ENCODE measurements around the gene LIPK.

LIPK gene

GRCh38 chr10:88769384-88769783 is 63.3 kb downstream of the LIPK start:
- Histone ChIP-seq H3K27me3 (ENCODE audit: control insufficient read depth in 2 of 2, insufficient read depth in 2 of 2, low read length in 2 of 2) (no peaks in the 10 kb centered on the region), H3K36me3 (ENCODE audit: control insufficient read depth in 2 of 2, insufficient read depth in 2 of 2, low read length in 2 of 2) (no peaks in the 10 kb centered on the region), H3K9ac (ENCODE audit: low read depth in 1 of 2, low read length in 2 of 2) (no peak overlapping the region), H3K4me3 (ENCODE audit: low read length in 2 of 2) (no peak overlapping the region), H3K9me3 (ENCODE audit: control insufficient read depth in 2 of 2, low read length in 2 of 2) (no peaks in the 10 kb centered on the region), H3K27ac (ENCODE audit: low read depth in 2 of 2, low read length in 2 of 2) (no peak overlapping the region), H3K4me1 (ENCODE audit: control insufficient read depth in 2 of 2, insufficient read depth in 2 of 2, low read length in 2 of 2) (no peaks in the 10 kb centered on the region)

- no peak overlapping the region for H3K27ac ChIP-seq (ENCODE audit: low read depth in 2 of 2, low read length in 2 of 2)
- no peak overlapping the region for H3K9ac ChIP-seq (ENCODE audit: low read depth in 1 of 2, low read length in 2 of 2)
- no peaks in the 10 kb centered on the region for H3K4me1 ChIP-seq (ENCODE audit: control insufficient read depth in 2 of 2, insufficient read depth in 2 of 2, low read length in 2 of 2)
- H3K27me3 ChIP-seq (ENCODE audit: control insufficient read depth in 2 of 2, insufficient read depth in 2 of 2, low read length in 2 of 2): no peaks in the 10 kb centered on the region
- no peaks in the 10 kb centered on the region for H3K36me3 ChIP-seq (ENCODE audit: control insufficient read depth in 2 of 2, insufficient read depth in 2 of 2, low read length in 2 of 2)
- H3K9me3 ChIP-seq (ENCODE audit: control insufficient read depth in 2 of 2, low read length in 2 of 2): no peaks in the 10 kb centered on the region
- no peak overlapping the region for H3K4me3 ChIP-seq (ENCODE audit: low read length in 2 of 2)
Observed at GRCh38 chr10:88781206-88781605, 75.2 kb downstream of the LIPK start.

GRCh38 chr10:88782222-88782621 is 76.2 kb downstream of the LIPK start:
- H3K9me3 ChIP-seq (ENCODE audit: control insufficient read depth in 2 of 2, low read length in 2 of 2): no peaks in the 10 kb centered on the region
- no peak overlapping the region for H3K27ac ChIP-seq (ENCODE audit: low read depth in 2 of 2, low read length in 2 of 2)
- no peak overlapping the region for H3K9ac ChIP-seq (ENCODE audit: low read depth in 1 of 2, low read length in 2 of 2)
- H3K4me3 ChIP-seq (ENCODE audit: low read length in 2 of 2): no peak overlapping the region
- no peaks in the 10 kb centered on the region for H3K4me1 ChIP-seq (ENCODE audit: control insufficient read depth in 2 of 2, insufficient read depth in 2 of 2, low read length in 2 of 2)
- no peaks in the 10 kb centered on the region for H3K27me3 ChIP-seq (ENCODE audit: control insufficient read depth in 2 of 2, insufficient read depth in 2 of 2, low read length in 2 of 2)
- H3K36me3 ChIP-seq (ENCODE audit: control insufficient read depth in 2 of 2, insufficient read depth in 2 of 2, low read length in 2 of 2): no peaks in the 10 kb centered on the region

- Histone ChIP-seq H3K36me3 (ENCODE audit: control insufficient read depth in 2 of 2, insufficient read depth in 2 of 2, low read length in 2 of 2) (no peaks in the 10 kb centered on the region), H3K9me3 (ENCODE audit: control insufficient read depth in 2 of 2, low read length in 2 of 2) (no peaks in the 10 kb centered on the region), H3K27me3 (ENCODE audit: control insufficient read depth in 2 of 2, insufficient read depth in 2 of 2, low read length in 2 of 2) (no peaks in the 10 kb centered on the region), H3K4me3 (ENCODE audit: low read length in 2 of 2) (no peak overlapping the region), H3K27ac (ENCODE audit: low read depth in 2 of 2, low read length in 2 of 2) (no peak overlapping the region), H3K9ac (ENCODE audit: low read depth in 1 of 2, low read length in 2 of 2) (no peak overlapping the region), H3K4me1 (ENCODE audit: control insufficient read depth in 2 of 2, insufficient read depth in 2 of 2, low read length in 2 of 2) (no peaks in the 10 kb centered on the region)
Observed at GRCh38 chr10:88783724-88784123, 77.7 kb downstream of the LIPK start.

- Histone ChIP-seq H3K9ac (ENCODE audit: low read depth in 1 of 2, low read length in 2 of 2) (no peak overlapping the region), H3K27ac (ENCODE audit: low read depth in 2 of 2, low read length in 2 of 2) (no peak overlapping the region), H3K36me3 (ENCODE audit: control insufficient read depth in 2 of 2, insufficient read depth in 2 of 2, low read length in 2 of 2) (no peaks in the 10 kb centered on the region), H3K4me3 (ENCODE audit: low read length in 2 of 2) (no peak overlapping the region), H3K4me1 (ENCODE audit: control insufficient read depth in 2 of 2, insufficient read depth in 2 of 2, low read length in 2 of 2) (no peaks in the 10 kb centered on the region), H3K27me3 (ENCODE audit: control insufficient read depth in 2 of 2, insufficient read depth in 2 of 2, low read length in 2 of 2) (no peaks in the 10 kb centered on the region), H3K9me3 (ENCODE audit: control insufficient read depth in 2 of 2, low read length in 2 of 2) (no peaks in the 10 kb centered on the region)
Observed at GRCh38 chr10:88786032-88786770, 80.2 kb downstream of the LIPK start.

- Histone ChIP-seq H3K36me3 (ENCODE audit: control insufficient read depth in 2 of 2, insufficient read depth in 2 of 2, low read length in 2 of 2) (no peaks in the 10 kb centered on the region), H3K27me3 (ENCODE audit: control insufficient read depth in 2 of 2, insufficient read depth in 2 of 2, low read length in 2 of 2) (no peaks in the 10 kb centered on the region), H3K4me3 (ENCODE audit: low read length in 2 of 2) (no peak overlapping the region)
Observed at GRCh38 chr10:88787463-88787862, 81.4 kb downstream of the LIPK start.

GRCh38 chr10:88788924-88789323 is 82.9 kb downstream of the LIPK start:
- no peaks in the 10 kb centered on the region for H3K9me3 ChIP-seq (ENCODE audit: control insufficient read depth in 2 of 2, low read length in 2 of 2)
- no peaks in the 10 kb centered on the region for H3K27me3 ChIP-seq (ENCODE audit: control insufficient read depth in 2 of 2, insufficient read depth in 2 of 2, low read length in 2 of 2)
- no peaks in the 10 kb centered on the region for H3K4me1 ChIP-seq (ENCODE audit: control insufficient read depth in 2 of 2, insufficient read depth in 2 of 2, low read length in 2 of 2)
- H3K4me3 ChIP-seq (ENCODE audit: low read length in 2 of 2): no peak overlapping the region
- no peak overlapping the region for H3K27ac ChIP-seq (ENCODE audit: low read depth in 2 of 2, low read length in 2 of 2)
- no peaks in the 10 kb centered on the region for H3K36me3 ChIP-seq (ENCODE audit: control insufficient read depth in 2 of 2, insufficient read depth in 2 of 2, low read length in 2 of 2)
- H3K9ac ChIP-seq (ENCODE audit: low read depth in 1 of 2, low read length in 2 of 2): no peak overlapping the region

More at GRCh38 chr10:88787463-88787862, 81.4 kb downstream of the LIPK start:
- Histone ChIP-seq H3K9me3 (ENCODE audit: control insufficient read depth in 2 of 2, low read length in 2 of 2) (no peaks in the 10 kb centered on the region), H3K27ac (ENCODE audit: low read depth in 2 of 2, low read length in 2 of 2) (no peak overlapping the region), H3K4me1 (ENCODE audit: control insufficient read depth in 2 of 2, insufficient read depth in 2 of 2, low read length in 2 of 2) (no peaks in the 10 kb centered on the region), H3K9ac (ENCODE audit: low read depth in 1 of 2, low read length in 2 of 2) (no peak overlapping the region)

- Histone ChIP-seq H3K4me1 (ENCODE audit: control insufficient read depth in 2 of 2, insufficient read depth in 2 of 2, low read length in 2 of 2) (no peaks in the 10 kb centered on the region), H3K36me3 (ENCODE audit: control insufficient read depth in 2 of 2, insufficient read depth in 2 of 2, low read length in 2 of 2) (no peaks in the 10 kb centered on the region), H3K27ac (ENCODE audit: low read depth in 2 of 2, low read length in 2 of 2) (no peak overlapping the region), H3K9ac (ENCODE audit: low read depth in 1 of 2, low read length in 2 of 2) (no peak overlapping the region), H3K9me3 (ENCODE audit: control insufficient read depth in 2 of 2, low read length in 2 of 2) (no peaks in the 10 kb centered on the region), H3K27me3 (ENCODE audit: control insufficient read depth in 2 of 2, insufficient read depth in 2 of 2, low read length in 2 of 2) (no peaks in the 10 kb centered on the region), H3K4me3 (ENCODE audit: low read length in 2 of 2) (no peak overlapping the region)
Observed at GRCh38 chr10:88791924-88792323, 85.9 kb downstream of the LIPK start.

- H3K4me3 ChIP-seq (ENCODE audit: low read length in 2 of 2): no peak overlapping the region
- H3K9ac ChIP-seq (ENCODE audit: low read depth in 1 of 2, low read length in 2 of 2): no peak overlapping the region
- no peaks in the 10 kb centered on the region for H3K36me3 ChIP-seq (ENCODE audit: control insufficient read depth in 2 of 2, insufficient read depth in 2 of 2, low read length in 2 of 2)
- no peak overlapping the region for H3K27ac ChIP-seq (ENCODE audit: low read depth in 2 of 2, low read length in 2 of 2)
- no peaks in the 10 kb centered on the region for H3K9me3 ChIP-seq (ENCODE audit: control insufficient read depth in 2 of 2, low read length in 2 of 2)
- H3K4me1 ChIP-seq (ENCODE audit: control insufficient read depth in 2 of 2, insufficient read depth in 2 of 2, low read length in 2 of 2): no peaks in the 10 kb centered on the region
- H3K27me3 ChIP-seq (ENCODE audit: control insufficient read depth in 2 of 2, insufficient read depth in 2 of 2, low read length in 2 of 2): no peaks in the 10 kb centered on the region
Observed at GRCh38 chr10:88792661-88793060, 86.6 kb downstream of the LIPK start.

- Histone ChIP-seq H3K27me3 (ENCODE audit: control insufficient read depth in 2 of 2, insufficient read depth in 2 of 2, low read length in 2 of 2) (no peaks in the 10 kb centered on the region), H3K9ac (ENCODE audit: low read depth in 1 of 2, low read length in 2 of 2) (no peak overlapping the region), H3K36me3 (ENCODE audit: control insufficient read depth in 2 of 2, insufficient read depth in 2 of 2, low read length in 2 of 2) (no peaks in the 10 kb centered on the region), H3K4me1 (ENCODE audit: control insufficient read depth in 2 of 2, insufficient read depth in 2 of 2, low read length in 2 of 2) (no peaks in the 10 kb centered on the region), H3K9me3 (ENCODE audit: control insufficient read depth in 2 of 2, low read length in 2 of 2) (no peaks in the 10 kb centered on the region), H3K27ac (ENCODE audit: low read depth in 2 of 2, low read length in 2 of 2) (no peak overlapping the region), H3K4me3 (ENCODE audit: low read length in 2 of 2) (no peak overlapping the region)
Observed at GRCh38 chr10:88793712-88794299, 87.8 kb downstream of the LIPK start.
